EH (cell line): ENCODE measurements around the gene PHLPP2.

Experiments
- DNase-seq: peaks from one replicate; pipeline ENCODE4 v3.0.0-alpha.2; 2015; ENCODE audit warnings: low read depth

The PHLPP2 gene, protein sequence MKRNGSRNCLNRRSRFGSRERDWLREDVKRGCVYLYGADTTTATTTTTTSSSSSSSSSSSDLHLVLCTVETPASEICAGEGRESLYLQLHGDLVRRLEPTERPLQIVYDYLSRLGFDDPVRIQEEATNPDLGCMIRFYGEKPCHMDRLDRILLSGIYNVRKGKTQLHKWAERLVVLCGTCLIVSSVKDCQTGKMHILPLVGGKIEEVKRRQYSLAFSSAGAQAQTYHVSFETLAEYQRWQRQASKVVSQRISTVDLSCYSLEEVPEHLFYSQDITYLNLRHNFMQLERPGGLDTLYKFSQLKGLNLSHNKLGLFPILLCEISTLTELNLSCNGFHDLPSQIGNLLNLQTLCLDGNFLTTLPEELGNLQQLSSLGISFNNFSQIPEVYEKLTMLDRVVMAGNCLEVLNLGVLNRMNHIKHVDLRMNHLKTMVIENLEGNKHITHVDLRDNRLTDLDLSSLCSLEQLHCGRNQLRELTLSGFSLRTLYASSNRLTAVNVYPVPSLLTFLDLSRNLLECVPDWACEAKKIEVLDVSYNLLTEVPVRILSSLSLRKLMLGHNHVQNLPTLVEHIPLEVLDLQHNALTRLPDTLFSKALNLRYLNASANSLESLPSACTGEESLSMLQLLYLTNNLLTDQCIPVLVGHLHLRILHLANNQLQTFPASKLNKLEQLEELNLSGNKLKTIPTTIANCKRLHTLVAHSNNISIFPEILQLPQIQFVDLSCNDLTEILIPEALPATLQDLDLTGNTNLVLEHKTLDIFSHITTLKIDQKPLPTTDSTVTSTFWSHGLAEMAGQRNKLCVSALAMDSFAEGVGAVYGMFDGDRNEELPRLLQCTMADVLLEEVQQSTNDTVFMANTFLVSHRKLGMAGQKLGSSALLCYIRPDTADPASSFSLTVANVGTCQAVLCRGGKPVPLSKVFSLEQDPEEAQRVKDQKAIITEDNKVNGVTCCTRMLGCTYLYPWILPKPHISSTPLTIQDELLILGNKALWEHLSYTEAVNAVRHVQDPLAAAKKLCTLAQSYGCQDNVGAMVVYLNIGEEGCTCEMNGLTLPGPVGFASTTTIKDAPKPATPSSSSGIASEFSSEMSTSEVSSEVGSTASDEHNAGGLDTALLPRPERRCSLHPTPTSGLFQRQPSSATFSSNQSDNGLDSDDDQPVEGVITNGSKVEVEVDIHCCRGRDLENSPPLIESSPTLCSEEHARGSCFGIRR (N-terminal part only)

DNA sequence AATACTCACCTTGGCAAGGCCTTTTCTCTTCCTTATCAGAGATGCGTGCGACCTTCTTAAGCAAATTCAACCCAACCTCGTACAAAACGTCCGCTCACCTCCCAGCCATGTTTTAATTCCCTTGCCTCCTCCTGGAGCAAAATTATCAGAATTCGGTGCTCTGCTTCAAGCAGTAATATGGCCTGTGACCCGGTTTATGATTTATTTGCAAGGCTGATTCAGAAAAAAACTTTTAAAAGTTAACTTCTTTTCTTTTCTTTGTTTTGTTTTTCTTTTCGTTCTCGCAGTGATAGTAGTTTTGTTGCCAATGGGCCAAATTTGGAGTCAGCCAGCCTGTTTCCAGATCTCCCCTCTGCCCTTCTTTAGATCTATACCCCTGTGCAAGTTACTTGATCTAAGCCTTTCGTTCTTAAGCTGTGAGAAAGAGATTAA, at the start of gene PHLPP2:
PHLPP2 (minus strand) TSS at position 382 of the 432 bp plus-strand sequence. CDS start 9,906 bp downstream, outside the sequence.
- no peak for DNase-seq

DNA sequence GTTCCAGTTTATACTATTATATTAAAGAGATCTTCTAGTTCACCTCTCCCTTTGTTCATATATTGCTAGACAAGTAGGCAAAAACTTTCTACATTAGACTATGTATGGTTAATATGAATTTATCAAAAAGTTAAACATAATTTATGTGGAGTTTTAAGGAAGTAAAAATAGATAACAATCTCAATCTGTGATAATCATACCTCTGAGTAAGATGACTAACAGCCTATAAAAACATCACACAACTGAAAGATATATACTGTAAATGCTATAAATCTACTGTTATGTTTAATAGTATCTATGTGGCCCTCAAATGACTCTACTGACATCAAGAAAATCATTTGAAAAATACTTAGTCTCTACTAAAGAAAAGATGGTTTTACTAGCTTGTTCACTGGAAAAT, 47.1 kb upstream of the PHLPP2 start:
- peak; percentile 17 for DNase-seq

GRCh38 chr16:71769222-71769621, 44.7 kb upstream of the PHLPP2 start:
- no peak for DNase-seq

GRCh38 chr16:71767060-71767900, 42.8 kb upstream of the PHLPP2 start:
- DNase-seq: no peak

GRCh38 chr16:71762186-71762585, 37.7 kb upstream of the PHLPP2 start:
- DNase-seq: peak; percentile 79

DNA sequence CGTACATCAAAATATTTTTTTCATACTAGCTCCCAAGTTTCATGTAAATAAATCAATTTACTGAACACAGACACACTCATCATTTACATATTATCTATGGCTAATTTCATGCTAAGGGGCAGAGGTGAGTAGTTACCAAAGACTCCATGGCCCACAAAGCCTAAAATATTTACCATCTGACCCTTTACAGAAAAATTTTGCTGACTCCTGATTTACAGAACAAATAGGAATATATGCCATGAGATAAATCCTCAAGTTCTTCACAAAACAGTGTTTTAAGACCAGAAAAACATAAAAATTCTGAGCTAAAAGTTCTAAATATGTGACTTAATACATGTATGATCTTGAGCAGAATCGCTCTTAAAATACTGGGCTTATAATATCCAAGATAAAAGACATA, 36.6 kb upstream of the PHLPP2 start:
- no peak for DNase-seq

DNA sequence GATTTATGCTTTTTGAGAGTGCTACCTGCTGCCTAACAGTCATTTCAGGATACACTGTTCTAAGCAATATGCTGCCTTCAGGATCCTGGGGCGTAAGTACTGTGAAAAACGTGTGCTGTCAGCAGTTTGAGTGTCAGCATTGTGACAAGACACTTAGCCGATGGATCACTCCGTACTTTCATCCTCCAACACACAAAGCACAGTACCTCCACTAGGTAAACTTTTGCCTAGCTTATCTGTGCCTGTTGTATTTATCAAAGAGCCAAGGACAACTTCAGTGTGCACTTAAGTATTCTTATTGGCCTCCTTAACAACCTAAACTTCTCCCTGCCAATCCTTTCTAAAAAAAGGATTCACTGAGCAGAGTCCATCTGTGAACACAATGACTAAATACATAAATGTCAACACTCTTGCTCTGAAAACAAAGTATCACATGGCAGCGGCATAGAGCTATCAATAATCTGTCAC, 33.8 kb upstream of the PHLPP2 start:
- no peak for DNase-seq

DNA sequence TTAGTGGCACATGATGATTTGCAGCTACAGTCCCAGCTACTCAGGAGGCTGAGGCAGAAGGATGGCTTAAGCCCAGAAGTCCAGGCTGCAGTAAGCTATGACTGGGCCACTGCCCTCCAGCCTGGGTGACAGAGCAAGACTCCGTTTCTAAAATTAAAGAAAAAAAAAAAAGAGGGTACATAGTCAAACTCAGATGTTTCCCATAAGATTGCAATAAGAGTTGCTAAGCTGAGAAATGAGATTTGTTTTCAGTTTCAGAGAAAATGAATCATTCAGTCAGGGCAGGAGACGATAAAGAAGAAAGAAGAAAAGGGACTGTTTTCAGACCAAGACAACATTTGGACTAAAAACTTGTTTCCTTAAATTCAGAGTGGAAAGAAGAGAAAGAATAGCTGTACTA, 30.2 kb upstream of the PHLPP2 start:
- no peak for DNase-seq

DNA sequence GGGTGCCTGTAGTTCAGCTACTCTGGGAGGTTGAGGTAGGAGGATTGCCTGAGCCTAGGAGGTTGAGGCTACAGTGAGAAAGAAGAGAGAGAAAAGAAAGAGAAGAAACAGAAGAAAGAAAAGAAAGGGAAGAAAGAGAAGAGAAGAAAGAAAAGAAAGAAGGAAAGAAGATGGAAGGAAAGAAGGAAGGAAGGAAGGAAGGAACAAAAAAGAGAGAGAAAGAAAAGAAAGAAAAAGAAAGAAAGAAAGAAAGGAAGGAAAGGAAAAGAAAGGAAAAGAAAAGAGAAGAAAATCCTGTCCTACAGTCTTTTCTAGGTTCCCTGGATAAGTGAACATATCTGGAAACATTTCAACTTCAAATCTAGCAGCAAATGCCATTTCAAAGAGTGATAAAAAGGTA, 29.6 kb upstream of the PHLPP2 start:
- DNase-seq: no peak

- no peak for DNase-seq
These were observed 23.7 kb upstream of the PHLPP2 start for GRCh38 chr16:71748226-71748625.

DNA sequence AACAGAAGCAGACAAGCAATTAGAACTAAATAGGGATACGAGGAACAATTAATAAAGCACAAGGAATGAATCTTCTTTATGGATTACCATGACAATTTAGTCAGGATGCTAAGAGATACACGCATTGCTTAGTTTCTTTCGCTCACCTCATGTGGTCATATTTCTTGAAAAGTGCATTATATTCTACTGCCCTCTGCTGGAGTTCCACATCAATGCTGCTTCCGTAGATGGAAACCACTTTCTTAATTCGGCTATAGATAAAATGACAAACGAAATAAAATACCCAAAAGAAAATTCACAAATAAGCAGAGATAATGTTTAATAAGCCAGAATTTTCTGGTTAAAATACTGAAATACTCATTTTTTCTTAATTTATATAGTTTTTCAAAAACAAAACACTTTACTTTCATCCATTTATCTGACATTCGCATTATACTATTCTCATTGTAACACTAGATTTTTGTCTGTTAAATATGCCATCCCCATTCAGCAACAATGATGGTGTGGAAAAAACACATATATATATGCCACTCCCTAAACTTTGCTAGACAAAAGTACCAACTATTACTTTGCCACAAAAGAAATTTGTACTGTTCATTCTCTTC, 22.0 kb upstream of the PHLPP2 start:
- peak; percentile 45 for DNase-seq

DNA sequence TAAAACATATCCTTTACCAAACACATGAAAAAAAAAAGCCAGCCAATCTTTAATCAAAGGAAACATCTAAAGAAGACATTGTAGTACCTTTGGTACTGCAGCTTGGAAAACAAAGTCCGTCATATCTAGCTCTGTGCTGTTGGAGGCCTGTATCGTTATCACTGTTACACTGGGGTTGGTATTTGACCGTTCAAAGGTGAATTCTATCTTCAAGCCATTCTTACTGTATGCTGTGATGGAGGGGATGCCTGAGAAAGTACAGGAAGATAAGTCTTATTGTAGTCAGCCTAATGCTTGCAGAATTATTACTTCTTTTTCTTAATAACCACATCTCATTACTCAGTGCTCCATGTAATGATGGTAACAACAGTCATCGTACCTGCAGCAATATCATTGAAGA, 14.4 kb upstream of the PHLPP2 start:
- DNase-seq: no peak

- no peak for DNase-seq
These were observed 13.0 kb upstream of the PHLPP2 start for GRCh38 chr16:71737501-71737900.

GRCh38 chr16:71734511-71734910, 10.0 kb upstream of the PHLPP2 start:
- DNase-seq: no peak

DNA sequence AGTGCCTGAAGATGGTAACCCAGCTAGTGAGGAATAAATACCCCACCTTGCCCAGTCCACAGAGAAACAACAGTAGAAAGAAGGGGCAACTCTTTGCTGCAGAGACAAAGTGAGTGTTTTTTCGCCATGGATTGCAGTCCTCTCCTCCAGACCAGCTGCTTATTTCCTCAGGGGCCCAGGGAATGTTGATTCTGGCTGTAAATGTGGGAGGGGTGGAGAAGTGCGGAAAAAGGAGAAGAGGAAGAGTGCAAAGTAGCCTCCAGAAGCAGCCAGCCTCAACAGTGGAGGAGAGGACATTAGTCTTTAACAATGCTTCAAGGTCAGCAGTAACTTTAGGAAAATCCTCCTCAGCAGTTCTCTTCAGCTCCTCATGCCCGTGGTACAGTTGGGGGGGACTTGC, 8.1 kb upstream of the PHLPP2 start:
- DNase-seq: no peak

DNA sequence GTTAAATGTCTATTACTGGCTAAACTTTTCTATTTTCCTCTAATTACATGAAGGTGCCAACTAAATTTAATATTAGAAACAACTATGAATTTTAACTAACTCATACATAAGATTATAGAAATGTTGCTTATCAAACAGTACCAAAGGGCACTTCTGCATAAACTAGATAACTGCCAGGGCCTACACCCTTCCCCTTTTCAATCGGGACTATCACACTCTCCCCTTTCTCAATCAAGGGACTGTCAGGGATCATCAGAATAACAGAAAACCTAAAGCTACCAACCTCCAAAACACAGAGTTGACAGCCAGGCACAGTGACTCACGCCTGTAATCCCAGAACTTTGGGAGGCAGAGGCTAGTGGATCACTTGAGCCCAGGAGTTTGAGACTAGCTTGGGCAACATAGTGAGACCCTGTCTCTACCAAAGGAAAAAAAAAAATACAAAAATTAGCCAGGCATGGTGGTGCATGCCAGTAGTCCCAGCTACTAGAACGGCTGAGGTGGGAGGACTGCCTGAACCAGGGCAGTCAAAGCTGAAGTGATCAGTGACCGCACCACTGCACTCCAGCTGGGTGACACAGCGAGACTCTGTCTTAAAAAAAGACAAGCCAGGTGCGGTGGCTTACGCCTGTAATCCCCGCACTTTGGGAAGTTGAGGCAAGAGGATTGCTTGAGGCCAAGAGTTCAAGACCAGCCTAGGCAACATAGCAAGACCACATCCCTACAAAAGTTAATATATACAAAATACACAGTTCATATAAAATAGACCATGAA, 3.2 kb upstream of the PHLPP2 start:
- DNase-seq: no peak

DNA sequence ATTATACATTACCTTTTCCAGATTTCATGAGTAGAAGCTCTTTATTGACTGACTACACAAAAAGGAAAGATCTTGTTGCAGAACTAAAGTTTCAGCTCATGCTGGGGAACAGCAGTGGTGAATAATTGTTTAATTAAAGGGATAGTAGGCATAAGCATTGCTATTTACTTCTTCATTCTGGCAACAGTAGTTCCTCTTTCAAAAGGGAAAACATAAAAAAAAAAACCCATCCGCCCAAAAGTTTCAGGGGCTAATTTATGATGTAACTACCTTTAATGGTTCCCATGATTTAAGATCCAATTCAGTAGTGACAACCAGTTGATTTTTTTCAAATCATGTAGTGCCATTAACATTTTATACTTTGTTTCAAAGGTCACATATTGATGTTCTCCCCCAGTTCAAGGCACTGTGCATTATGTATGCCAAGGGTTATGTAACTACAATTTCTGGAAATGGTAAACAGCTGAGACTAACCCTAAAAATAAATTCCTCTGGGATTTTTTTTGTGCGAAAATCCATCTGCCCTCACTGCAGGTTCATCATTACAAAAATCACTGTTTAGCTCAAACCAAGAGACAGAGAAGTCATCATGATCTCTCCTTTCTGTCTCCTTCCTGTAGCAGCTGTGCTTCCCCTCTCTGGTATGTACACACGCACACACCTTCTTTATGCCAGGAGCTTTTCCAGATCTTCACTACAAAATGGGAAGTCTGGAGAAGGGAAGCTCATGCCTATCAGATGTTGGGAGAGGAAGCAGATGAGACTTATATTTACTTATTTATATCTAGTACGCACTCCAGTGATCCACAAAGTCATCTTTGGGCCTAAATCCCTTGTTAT, 2.2 kb upstream of the PHLPP2 start:
- DNase-seq: peak; percentile 9

DNA sequence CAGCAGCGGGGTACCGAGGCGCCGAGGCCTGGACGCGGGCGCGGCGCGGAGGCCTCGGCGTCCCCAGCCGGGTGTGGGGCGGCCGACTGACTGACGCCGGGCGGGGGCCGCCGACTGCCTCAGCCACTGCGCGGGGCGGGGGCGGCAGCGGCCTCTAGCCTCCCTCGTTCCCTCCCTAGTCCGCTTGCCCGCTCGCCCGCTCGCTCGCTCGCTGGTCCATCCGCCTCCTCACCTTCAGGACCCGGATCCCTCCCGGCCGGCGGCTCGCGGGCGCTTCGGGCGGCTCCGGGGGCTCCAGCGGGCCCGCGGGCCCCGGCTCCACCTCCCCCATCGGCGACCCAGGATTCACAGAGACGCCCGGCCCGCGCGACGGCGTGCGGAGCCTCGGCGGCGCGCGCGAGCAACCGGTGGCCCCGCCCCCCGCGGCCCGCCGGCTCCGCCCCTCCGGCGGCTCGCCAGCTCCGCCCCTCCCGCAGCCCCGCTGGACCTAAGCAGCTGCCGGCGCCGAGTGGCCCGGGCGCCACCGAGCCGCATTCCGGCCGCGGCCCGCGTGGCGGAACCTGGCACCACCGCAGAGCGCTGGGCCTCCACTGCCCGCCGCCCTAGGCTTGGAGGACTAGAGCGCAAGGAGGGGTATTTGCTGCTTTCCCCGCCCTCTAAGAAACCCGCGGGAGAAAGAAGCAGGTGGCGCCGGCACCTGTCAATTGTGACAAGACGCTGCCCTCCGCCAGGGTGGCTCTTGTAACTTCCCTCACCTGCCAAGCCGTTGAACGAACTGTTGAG, 773 bp downstream of the PHLPP2 start:
- peak; percentile 70 for DNase-seq
